Stimulated activated CD8-positive, alpha-beta memory T cell treated with anti-CD3 and anti-CD28 coated beads, Interleukin-4, amount 100 ng/mL, for 48 hours (primary cell): ENCODE data around the gene VPS26C.
"Not testable (repeated sequence)": the region's sequence is repeated elsewhere in the genome, so short reads cannot be mapped to it uniquely, and the experiment has no call there.

Experiments
- DNase-seq: peaks from one replicate; pipeline ENCODE4 v3.0.0-alpha.2; 2020

Gene VPS26C

GRCh38 chr21:37267269-37268185, at the start of gene VPS26C:
VPS26C (minus strand) TSS chr21:37267334; CDS start chr21:37267294, 40 bp downstream.
- peak; percentile 98 for DNase-seq

- not testable (repeated sequence) for DNase-seq
These were observed 48.9 kb upstream of the VPS26C start for GRCh38 chr21:37316072-37316471.

GRCh38 chr21:37300114-37300751, 33.1 kb upstream of the VPS26C start:
- no peak for DNase-seq

- DNase-seq: no peak
These were observed 30.2 kb upstream of the VPS26C start for GRCh38 chr21:37297364-37297763.

GRCh38 chr21:37294679-37295078, 27.5 kb upstream of the VPS26C start:
- no peak for DNase-seq

- DNase-seq: no peak
These were observed 25.8 kb upstream of the VPS26C start for GRCh38 chr21:37292941-37293340.

- DNase-seq: no peak
These were observed 24.9 kb upstream of the VPS26C start for GRCh38 chr21:37292041-37292440.

GRCh38 chr21:37283191-37283710, 16.1 kb upstream of the VPS26C start:
- DNase-seq: not testable (repeated sequence)

- DNase-seq: not testable (repeated sequence)
These were observed 15.5 kb upstream of the VPS26C start for GRCh38 chr21:37282602-37283001.

GRCh38 chr21:37281993-37282392, 14.9 kb upstream of the VPS26C start:
- DNase-seq: no peak

- DNase-seq: no peak
These were observed 14.4 kb upstream of the VPS26C start for GRCh38 chr21:37281579-37281978.

GRCh38 chr21:37279271-37279670, 12.1 kb upstream of the VPS26C start:
- DNase-seq: not testable (repeated sequence)

GRCh38 chr21:37278199-37278598, 11.1 kb upstream of the VPS26C start:
- no peak for DNase-seq

- DNase-seq: no peak
These were observed 9.2 kb upstream of the VPS26C start for GRCh38 chr21:37276377-37276776.

- DNase-seq: no peak
These were observed 7.0 kb upstream of the VPS26C start for GRCh38 chr21:37273911-37274690.

GRCh38 chr21:37273440-37273839, 6.3 kb upstream of the VPS26C start:
- DNase-seq: no peak

- DNase-seq: no peak
These were observed 5.8 kb upstream of the VPS26C start for GRCh38 chr21:37272897-37273296.

- DNase-seq: no peak
These were observed 3.6 kb upstream of the VPS26C start for GRCh38 chr21:37270576-37271365.

- no peak for DNase-seq
These were observed 2.3 kb upstream of the VPS26C start for GRCh38 chr21:37269481-37269880.

- no peak for DNase-seq
These were observed 1.0 kb upstream of the VPS26C start for GRCh38 chr21:37268186-37268503.

GRCh38 chr21:37266515-37267221, 466 bp downstream of the VPS26C start:
- DNase-seq: no peak

- DNase-seq: no peak
These were observed 2.3 kb downstream of the VPS26C start for GRCh38 chr21:37264808-37265207.
